GM18502 (cell line): Measurements from ENCODE around the gene EPHA6.
"Not testable (repeated sequence)": the region's sequence is repeated elsewhere in the genome, so short reads cannot be mapped to it uniquely, and the experiment has no call there.

Source experiments
- ATAC-seq: cut with Tn5 transposase; IDR thresholded peaks from one replicate; pipeline ENCODE4 v1.9.1; 2021; ENCODE audit warnings: mild to moderate bottlenecking; ENCODE audit not compliant: unreplicated experiment, poor library complexity

The EPHA6 gene

DNA sequence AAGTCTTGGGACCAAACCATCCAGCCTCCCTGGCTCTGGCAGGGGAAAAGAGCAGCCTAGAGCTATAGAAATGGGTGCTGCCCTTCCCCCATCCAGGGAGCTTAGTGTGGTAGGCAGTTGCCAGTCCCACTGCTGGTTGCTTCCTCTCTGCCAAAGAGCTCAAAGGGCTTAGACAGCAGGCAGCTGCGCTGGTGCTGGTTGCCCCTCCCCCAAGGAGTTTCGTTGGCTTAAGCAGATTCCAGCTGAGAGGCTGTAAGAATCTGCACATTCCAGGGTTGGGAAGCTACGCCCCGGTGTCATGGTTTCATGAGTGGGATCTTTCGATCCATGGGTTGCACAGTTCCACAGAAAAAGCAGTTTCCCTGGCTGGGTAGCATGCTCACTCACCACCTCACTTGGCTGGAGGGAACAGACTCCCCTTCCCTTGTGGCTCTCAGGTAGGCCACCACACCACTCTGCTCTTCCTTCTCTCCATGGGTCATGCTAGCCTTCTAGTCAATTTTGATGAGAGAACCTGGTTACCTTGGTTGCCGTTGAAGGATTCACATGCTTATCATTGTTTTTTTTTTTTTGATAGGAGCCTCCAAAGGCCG, 195.1 kb downstream of the EPHA6 start:
- no peak for ATAC-seq

DNA sequence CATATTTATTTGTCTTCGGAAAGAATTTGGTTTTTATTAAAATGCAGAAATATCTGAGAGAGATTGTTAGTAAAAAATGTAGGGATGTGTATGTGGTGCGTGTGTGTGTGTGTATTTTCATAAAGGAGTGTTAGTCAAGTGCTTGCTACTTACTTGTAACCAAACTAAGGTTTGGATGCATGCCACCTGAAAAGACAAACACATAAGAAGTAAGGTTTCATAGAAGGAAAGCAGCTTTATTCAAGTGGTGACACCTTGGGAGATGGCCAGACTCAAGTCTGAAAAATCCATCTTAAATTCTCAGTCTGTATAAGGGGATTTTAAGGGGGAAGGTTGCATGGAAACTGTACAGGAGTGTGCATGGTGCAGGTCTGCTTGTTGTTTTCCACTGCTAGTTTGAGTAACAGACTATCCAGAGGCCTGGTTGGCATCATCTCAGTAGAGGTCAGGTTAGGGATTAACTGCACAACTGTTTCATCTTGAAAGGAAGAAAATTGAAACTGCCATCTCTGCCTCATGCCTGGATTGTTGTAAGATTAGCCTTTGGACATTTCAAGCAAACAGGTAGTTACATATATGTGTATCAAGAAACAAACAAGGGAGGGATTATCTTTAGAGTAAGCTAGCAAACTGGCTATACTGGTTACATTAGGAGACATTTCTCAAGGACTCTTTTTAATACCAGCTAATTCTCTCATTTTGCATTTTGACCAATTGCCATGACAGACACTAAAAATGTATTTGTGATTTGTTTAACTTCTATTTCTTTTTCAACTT, 196.7 kb downstream of the EPHA6 start:
- no peak for ATAC-seq

DNA sequence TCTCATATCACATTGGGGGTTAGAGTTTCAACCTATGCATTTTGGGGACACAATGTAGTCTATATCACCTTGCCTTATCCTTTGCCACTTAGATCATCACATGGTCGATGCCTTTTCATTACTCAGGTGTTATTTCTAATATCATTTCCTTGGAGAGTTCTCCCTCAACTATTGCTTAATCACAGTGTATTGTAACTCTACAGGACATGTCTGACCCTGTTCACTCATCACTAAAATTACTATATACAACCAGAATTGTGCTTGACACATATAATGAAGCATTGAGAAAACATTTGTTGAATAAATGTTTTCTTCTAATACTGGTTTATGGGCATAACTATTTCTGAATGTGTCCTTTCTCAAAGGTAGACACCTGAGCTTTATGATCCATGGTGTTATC, 207.4 kb downstream of the EPHA6 start:
- ATAC-seq: no peak

- ATAC-seq: not testable (repeated sequence)
Observed at GRCh38 chr3:97025612-97026011, 211.2 kb downstream of the EPHA6 start.

DNA sequence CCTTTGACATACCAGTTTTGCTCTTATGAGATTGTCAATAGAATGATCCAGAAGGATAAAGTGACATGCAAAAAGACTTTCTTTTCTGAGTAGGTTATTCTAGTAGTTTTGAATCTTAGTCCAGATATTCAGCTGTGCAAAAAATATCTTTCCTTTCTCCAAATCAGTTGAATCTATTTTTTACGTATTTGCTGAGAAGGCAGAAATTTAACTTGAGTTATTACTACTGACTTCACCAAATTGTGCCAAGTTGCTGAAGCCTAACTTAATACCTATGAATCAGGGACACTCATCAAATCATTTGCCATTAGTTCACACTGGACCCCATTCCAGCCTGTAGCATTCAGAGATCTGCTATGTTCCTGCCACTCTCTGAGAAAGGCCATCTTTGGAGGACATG, 215.6 kb downstream of the EPHA6 start:
- no peak for ATAC-seq

- no peak for ATAC-seq
Observed at GRCh38 chr3:97037294-97037943, 223.0 kb downstream of the EPHA6 start.

DNA sequence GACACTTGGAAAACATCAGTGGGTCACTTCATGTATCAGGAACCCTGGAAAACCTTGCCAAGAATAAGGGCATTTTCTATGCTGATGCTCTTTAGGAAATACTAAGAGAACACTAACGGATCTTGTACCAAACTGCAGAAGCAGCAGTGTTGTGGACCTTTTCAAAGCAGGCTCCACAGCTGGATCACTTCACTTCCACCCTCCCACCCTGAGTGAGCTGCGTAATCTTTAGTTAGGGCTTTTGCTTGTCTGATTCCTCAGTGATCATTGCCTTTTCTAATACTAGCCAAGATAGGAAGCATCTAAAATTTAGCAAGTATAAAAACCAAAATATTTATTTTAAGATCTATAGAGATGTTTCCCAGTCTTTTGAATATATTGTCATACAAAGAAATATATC, 229.0 kb downstream of the EPHA6 start:
- no peak for ATAC-seq

- ATAC-seq: no peak
Observed at GRCh38 chr3:97057365-97057764, 243.0 kb downstream of the EPHA6 start.

- no peak for ATAC-seq
Observed at GRCh38 chr3:97059168-97059567, 244.8 kb downstream of the EPHA6 start.

DNA sequence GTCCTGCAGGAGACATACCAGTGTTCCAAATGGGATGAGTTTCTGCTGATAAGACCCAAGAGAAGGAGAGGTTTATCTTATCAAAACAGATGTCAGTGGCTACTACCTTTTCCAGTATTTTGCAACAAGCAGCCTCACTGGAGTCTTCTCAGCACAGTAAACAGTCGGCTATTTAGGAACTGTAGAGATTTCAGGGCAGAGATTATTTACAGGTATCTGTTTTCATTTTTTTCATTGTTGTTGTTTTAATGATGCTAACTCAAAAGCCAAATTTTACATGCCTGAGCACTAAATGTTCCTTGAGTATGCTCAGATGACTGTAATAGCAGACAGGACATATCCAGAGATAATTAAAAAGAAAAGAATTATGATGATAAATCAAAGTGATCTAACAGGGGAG, 252.1 kb downstream of the EPHA6 start:
- ATAC-seq: no peak

DNA sequence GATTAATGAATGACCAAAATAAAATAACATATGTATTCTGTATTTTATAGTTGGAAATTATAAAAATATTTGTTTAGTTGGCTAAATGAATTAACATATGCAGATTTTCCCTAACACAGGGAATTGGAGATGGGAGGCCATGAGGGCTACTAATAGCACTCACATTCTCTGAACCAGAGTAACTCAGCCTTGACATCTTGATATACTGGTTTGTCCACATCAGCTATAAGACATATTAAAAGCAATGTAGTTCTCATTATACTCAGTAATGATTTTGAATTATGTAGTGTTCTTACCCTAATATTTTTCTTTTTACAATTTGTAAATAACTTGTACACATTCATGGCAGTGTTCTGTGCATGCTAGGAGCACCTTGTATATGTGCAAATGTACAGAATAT, 255.9 kb downstream of the EPHA6 start:
- ATAC-seq: no peak

- ATAC-seq: no peak
Observed at GRCh38 chr3:97074546-97074945, 260.2 kb downstream of the EPHA6 start.

DNA sequence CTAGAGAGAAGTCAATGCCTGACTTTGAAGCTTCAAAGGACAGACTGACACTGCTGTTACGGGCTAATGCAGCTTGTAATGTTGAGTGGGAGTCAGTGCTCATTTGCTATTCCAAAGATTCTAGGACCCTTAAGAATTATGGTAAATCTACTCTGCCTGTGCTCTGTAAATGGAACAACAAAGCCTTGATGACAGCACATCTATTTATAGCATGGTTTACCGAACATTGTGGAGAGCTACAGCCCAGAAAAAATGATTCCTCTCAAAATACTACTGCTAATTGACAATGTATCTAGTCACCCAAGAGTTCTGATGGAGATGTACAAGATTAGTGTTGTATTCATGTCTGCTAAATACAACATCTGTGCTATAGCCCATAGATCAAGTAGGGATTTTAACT, 262.3 kb downstream of the EPHA6 start:
- no peak for ATAC-seq

DNA sequence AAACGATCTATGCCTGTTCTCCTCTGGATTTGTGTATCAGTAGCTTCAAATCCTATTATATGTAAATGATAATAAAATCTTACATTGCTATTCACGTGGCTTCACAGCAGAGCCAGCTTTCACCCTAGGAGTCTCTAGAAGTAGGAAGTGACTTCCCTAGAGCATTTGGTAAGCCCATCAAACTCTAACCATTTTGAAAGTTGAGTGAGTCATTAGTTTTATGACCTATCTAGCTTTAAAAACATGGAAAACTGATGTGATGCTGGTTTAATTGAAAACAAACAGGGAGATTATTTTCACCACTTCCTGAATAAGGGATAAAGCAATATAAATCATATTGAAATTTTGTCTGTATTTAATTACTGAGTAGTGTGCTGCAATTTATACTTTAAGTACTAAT, 275.2 kb downstream of the EPHA6 start:
- ATAC-seq: no peak

GRCh38 chr3:97102641-97103040, 288.2 kb downstream of the EPHA6 start:
- ATAC-seq: no peak

GRCh38 chr3:97105989-97106651, 291.7 kb downstream of the EPHA6 start:
- ATAC-seq: no peak

- ATAC-seq: no peak
Observed at GRCh38 chr3:97106652-97106989, 292.2 kb downstream of the EPHA6 start.

DNA sequence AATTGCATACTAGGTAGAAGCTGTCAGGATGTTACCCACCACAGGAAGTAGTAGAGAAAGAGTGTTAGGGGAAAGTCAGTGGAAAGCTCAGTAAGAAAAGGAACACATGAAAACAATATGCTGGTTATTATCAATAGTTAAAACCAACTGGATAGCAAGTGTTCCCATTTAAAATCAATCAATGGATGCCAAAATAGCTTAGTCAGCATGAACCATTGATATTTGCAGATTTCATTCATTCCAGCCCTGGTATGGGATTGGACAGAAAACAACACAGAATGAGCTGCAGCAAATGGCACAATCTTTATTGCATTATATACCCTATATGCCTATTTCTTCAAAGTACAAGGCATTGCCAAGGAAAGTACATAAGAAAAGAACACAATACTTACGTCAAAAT, 293.7 kb downstream of the EPHA6 start:
- no peak for ATAC-seq

DNA sequence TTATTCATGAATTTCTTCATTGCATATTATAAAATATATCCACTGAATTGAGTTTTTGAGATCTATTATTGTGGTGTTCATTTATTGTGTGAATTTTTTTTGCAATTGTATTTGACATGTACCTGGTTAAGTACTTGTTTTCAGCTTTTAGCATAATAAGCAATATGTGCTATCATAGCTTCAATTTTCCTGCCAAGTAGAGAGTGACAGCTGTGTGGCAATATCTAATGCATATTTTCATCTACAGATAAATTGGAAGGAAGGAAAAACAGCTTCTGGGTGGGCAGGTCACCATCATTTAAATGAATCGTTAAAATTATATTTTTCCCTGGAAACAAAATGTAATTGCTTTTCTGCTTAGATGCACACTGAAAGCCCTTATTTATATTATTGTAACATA, 296.9 kb downstream of the EPHA6 start:
- no peak for ATAC-seq

DNA sequence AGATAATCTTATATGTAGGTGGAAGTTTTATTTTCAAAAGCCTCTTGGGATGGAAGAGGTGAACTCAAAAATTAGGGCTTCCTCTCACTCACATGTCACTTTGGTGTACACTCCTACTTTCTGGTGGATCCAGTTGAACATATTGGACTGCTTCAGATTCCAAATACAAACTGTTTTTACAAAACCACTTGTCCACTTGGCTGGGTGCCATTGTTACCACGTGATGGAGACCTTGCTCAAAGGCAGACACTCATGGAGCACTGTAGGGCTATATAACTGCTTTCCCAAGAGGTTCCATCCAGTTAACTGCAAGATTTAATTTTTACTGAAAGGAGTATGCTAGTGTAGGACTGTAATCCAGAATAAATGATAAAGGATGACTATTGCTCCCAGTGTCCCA, 307.0 kb downstream of the EPHA6 start:
- no peak for ATAC-seq

GRCh38 chr3:97125902-97126499, 311.6 kb downstream of the EPHA6 start:
- no peak for ATAC-seq
